ENCODE measurements around the gene GPATCH3.
"Not testable (repeated sequence)": the region's sequence is repeated elsewhere in the genome, so short reads cannot be mapped to it uniquely, and the experiment has no call there.

GPATCH3 gene

DNA sequence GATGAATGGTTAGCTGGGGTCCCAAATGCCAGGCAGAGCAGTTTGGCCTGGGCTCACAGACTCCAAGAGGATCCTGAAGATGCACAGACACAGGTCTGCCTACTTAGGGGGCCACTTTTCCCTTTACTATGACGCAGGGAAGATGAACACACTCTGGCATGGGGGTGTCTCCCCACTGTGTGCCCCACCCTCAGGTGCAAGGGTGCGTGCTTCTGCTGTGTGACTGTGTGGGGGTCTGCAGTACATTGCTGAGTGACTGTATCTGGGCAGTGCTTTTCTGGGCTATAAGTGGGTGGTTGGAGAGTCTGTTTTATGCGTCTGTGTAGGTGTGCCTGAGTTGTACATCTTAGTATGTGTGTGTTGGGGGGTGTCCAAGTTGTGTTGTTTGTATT lies 9.7 kb upstream of the GPATCH3 start:
- TF ChIP-seq JUND (IDR thresholded peaks at IDR 0.05; ENCODE audit: low read depth) = no peak
- in situ Hi-C loops (cut with HindIII; ENCODE audit: low pct_unique_long_range_greater_than_20kb, low sequenced_read_pairs) = no loop called here
- DNase-seq (ENCODE audit: low read depth in 1 of 2, low spot score in 1 of 2) = no peak

- TF ChIP-seq JUND (IDR thresholded peaks at IDR 0.05; ENCODE audit: low read depth) = no peak
- in situ Hi-C loops (cut with HindIII; ENCODE audit: low pct_unique_long_range_greater_than_20kb, low sequenced_read_pairs) = no loop called here
- DNase-seq (ENCODE audit: low read depth in 1 of 2, low spot score in 1 of 2) = peak in 1 of 2 experiments; percentile 46
Observed at GRCh38 chr1:26907071-26907917, 7.0 kb upstream of the GPATCH3 start.

DNA sequence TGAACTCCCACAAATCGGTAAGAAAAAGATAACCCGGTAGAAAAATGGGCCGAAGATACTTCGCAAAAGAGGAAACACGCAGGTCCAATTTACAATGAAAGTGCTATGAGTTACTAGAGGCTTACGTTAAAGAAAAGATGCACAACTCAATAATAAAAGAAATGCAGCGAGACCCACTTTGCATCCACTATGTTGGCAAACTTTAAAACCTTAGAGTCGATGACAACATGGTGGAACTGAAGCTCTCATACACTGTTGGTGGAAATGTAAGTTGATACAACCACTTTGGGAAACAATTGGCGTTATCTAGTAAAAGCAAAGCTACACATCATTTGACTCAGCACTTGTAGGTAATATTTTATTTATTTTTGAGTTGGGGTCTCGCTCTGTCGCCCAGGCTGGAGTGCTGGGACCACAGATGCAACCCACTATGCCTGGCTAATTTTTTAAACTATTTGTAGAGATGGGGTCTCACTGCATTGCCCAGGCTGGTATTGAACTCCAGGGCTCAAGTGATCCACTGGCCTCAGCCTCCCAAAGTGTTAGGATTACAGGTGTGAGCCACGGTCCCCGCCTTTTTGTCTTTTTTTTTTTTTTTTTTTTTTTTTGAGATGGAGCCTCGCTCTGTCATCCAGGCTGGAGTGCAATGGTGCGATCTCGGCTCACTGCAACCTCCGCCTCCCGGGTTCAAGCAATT lies 696 bp upstream of the GPATCH3 start:
- no peak for DNase-seq (ENCODE audit: low read depth in 1 of 2, low spot score in 1 of 2)
- in situ Hi-C loops (cut with HindIII; ENCODE audit: low pct_unique_long_range_greater_than_20kb, low sequenced_read_pairs) = no loop called here
- no peak for TF ChIP-seq JUND (IDR thresholded peaks at IDR 0.05; ENCODE audit: low read depth)

- in situ Hi-C loops (cut with HindIII; ENCODE audit: low pct_unique_long_range_greater_than_20kb, low sequenced_read_pairs) = no loop called here
- no peak for TF ChIP-seq JUND (IDR thresholded peaks at IDR 0.05; ENCODE audit: low read depth)
- no peak for DNase-seq (ENCODE audit: low read depth in 1 of 2, low spot score in 1 of 2)
Observed at GRCh38 chr1:26897351-26897750, 2.9 kb downstream of the GPATCH3 start.

GRCh38 chr1:26894263-26894662 lies 6.0 kb downstream of the GPATCH3 start:
- in situ Hi-C loops (cut with HindIII; ENCODE audit: low pct_unique_long_range_greater_than_20kb, low sequenced_read_pairs) = no loop called here
- TF ChIP-seq JUND (IDR thresholded peaks at IDR 0.05; ENCODE audit: low read depth) = no peak
- DNase-seq (ENCODE audit: low read depth in 1 of 2, low spot score in 1 of 2) = no peak

- in situ Hi-C loops (cut with HindIII; ENCODE audit: low pct_unique_long_range_greater_than_20kb, low sequenced_read_pairs) = no loop called here
- TF ChIP-seq JUND (IDR thresholded peaks at IDR 0.05; ENCODE audit: low read depth) = no peak
- no peak for DNase-seq (ENCODE audit: low read depth in 1 of 2, low spot score in 1 of 2)
Observed at GRCh38 chr1:26890467-26890796, 9.8 kb downstream of the GPATCH3 start.

DNA sequence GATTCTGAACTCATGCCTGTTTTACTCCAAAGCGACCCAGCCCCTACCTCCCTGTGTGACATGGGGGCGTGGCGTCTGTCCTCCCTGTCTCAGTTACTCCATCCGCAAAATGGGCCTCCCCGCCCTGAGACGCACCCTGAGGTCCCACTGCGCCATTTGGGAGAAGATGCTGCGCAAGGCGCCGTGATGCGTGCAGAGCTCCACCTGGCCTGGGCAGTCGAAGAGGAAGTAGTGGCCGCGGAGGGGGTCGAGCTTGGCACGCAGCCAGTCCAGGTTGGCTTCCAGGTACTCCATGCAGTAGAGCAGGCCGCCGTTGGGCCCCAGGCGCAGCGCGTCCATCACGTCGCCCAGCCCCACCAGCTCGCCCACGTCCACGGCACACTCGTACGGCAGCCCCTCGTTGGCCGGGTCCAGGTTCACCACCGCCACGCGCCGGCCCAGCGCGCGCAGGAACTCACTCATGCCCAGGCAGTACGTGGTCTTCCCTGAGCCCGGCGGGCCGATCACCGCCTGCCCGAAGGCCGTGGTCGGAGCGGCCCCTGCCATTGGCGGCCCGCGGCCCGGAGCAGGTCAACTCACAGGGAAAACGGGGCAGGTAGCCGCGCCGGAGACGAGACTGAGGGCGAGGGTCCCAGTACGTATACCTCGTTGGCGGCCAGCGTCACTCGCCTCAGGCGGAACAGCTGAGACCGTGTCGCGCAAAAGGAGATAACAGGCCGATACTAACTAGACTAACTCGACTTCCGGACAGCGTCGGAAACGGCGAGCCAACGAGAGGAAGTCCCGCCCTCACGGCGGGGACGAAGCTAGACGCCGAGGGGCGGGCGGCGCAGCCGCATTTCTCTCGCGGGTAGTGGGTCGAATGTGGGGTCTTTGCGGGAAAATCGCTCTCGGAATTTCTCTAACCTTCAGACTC lies 10.5 kb downstream of the GPATCH3 start, which contains the start of gene GPN2:
TSS of gene GPN2 (minus strand) at position 733 of the 916 bp plus-strand sequence. CDS start at position 546, 187 bp downstream.
- no peak for TF ChIP-seq JUND (IDR thresholded peaks at IDR 0.05; ENCODE audit: low read depth)
- DNase-seq (ENCODE audit: low read depth in 1 of 2, low spot score in 1 of 2) = peak; percentile 64 to 72
- in situ Hi-C loops (cut with HindIII; ENCODE audit: low pct_unique_long_range_greater_than_20kb, low sequenced_read_pairs) = no loop called here

DNA sequence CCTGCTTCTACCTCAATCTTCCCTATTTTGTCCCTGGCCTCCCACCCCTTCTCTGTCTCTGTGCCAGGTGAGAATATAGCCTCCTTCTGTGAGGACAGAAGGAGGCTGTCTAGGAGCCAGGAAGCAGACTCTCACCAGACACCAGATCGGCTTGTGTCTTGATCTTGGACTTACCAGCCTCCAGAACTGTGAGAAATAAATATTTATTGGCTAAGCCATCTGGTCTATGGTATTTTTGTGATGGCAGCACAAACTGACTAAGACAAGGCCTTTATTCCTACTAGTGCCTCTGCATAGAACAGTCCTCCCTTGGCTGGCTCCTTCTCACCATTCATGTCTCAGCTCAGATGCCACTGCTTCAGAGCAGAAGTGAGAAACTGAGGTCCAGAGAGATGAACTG lies 12.0 kb downstream of the GPATCH3 start:
- no peak for TF ChIP-seq JUND (IDR thresholded peaks at IDR 0.05; ENCODE audit: low read depth)
- no peak for DNase-seq (ENCODE audit: low read depth in 1 of 2, low spot score in 1 of 2)
- in situ Hi-C loops (cut with HindIII; ENCODE audit: low pct_unique_long_range_greater_than_20kb, low sequenced_read_pairs) = no loop called here

GRCh38 chr1:26887125-26887524 lies 13.1 kb downstream of the GPATCH3 start:
- DNase-seq (ENCODE audit: low read depth in 1 of 2, low spot score in 1 of 2) = peak; percentile 24 to 46
- no peak for TF ChIP-seq JUND (IDR thresholded peaks at IDR 0.05; ENCODE audit: low read depth)
- in situ Hi-C loops (cut with HindIII; ENCODE audit: low pct_unique_long_range_greater_than_20kb, low sequenced_read_pairs) = no loop called here

DNA sequence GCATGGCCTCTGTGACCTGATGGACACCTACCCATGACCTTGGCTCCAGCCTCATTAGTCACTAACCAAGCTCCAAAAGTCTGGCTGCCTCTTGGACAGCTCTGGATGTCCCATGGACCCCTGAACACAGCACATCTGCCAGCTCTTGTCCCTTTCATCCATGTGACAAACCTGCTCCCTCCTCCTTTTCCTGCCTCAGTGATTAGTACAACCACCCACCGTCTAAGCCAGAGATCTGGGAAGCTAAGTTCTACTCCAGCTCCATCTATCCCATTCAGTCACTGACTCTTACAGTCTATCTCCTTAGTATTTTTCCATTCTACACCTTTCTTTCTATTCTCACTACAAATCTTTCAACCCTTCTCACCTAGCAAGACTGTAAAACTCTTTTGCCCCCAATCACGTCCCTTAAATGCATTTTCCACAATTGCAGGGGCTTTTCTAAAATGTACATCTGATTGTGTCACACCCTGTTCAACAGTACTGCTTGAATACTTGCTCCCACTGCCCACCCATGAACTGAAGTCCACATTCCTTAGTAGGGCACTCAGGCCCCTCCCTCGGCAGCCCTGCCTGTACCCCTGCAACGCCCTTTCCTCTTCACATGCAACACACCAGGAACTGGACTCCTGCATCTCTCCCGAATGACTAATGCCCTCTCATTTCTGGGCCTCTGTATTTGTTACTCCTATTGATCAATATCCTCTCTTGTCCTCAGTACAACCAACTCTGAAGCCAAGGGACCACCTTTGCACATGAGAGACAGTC lies 17.4 kb downstream of the GPATCH3 start:
- no peak for TF ChIP-seq JUND (IDR thresholded peaks at IDR 0.05; ENCODE audit: low read depth)
- DNase-seq (ENCODE audit: low read depth in 1 of 2, low spot score in 1 of 2) = no peak
- in situ Hi-C loops (cut with HindIII; ENCODE audit: low pct_unique_long_range_greater_than_20kb, low sequenced_read_pairs) = no loop called here

- in situ Hi-C loops (cut with HindIII; ENCODE audit: low pct_unique_long_range_greater_than_20kb, low sequenced_read_pairs); DNase-seq (ENCODE audit: low read depth in 1 of 2, low spot score in 1 of 2): not testable (repeated sequence)
Observed at GRCh38 chr1:26881611-26882010, 18.7 kb downstream of the GPATCH3 start.

- DNase-seq (ENCODE audit: low read depth in 1 of 2, low spot score in 1 of 2) = no peak
- in situ Hi-C loops (cut with HindIII; ENCODE audit: low pct_unique_long_range_greater_than_20kb, low sequenced_read_pairs) = no loop called here
- no peak for TF ChIP-seq JUND (IDR thresholded peaks at IDR 0.05; ENCODE audit: low read depth)
Observed at GRCh38 chr1:26879793-26880192, 20.5 kb downstream of the GPATCH3 start.
